ENCODE results near the gene SLC1A2. TPM values are rescaled to one million over a fixed set of nuclear protein-coding genes. Genes with fewer than 3 reads are reported as not detected.

The SLC1A2 gene
- total RNA-seq, 3 donors from 2014 or later: 0.32 to 23.7 (median 10.5) TPM

GRCh38 chr11:35414776-35415175 is 4.6 kb downstream of the SLC1A2 start:
- TF ChIP-seq POLR2AphosphoS5 (IDR thresholded peaks at IDR 0.05) (no peak), POLR2A (IDR thresholded peaks at IDR 0.05) (no peak), CTCF (IDR thresholded peaks at IDR 0.05) (no peak)
- no peak for DNase-seq (ENCODE audit: low spot score in 2 of 2)
- Histone ChIP-seq H3K9me3 (no peaks in the 10 kb centered on the region), H3K27me3 (peaks cover 4 to 25% of the 10 kb centered on the region in 2 donors), H3K36me3 (no peaks in the 10 kb centered on the region), H3K4me1 (no peaks in the 10 kb centered on the region), H3K4me3 (no peak overlapping the region), H3K27ac (no peak overlapping the region)
- intact Hi-C loops (cut with DNase I; ENCODE audit: low total_unique reads): loop anchor here (5.0 kb wide), 1 partner anchor 1552 kb away; no protein-coding TSS in a partner anchor

GRCh38 chr11:35414311-35414710 is 5.0 kb downstream of the SLC1A2 start:
- H3K4me1 ChIP-seq: no peaks in the 10 kb centered on the region
- no peak for DNase-seq (ENCODE audit: low spot score in 2 of 2)
- no peaks in the 10 kb centered on the region for H3K9me3 ChIP-seq
- intact Hi-C loops (cut with DNase I; ENCODE audit: low total_unique reads): loop anchor here (5.0 kb wide), 1 partner anchor 1552 kb away; no protein-coding TSS in a partner anchor
- no peak overlapping the region for H3K27ac ChIP-seq
- TF ChIP-seq POLR2AphosphoS5 (IDR thresholded peaks at IDR 0.05) (no peak), POLR2A (IDR thresholded peaks at IDR 0.05) (no peak), CTCF (IDR thresholded peaks at IDR 0.05) (no peak)
- H3K4me3 ChIP-seq: no peak overlapping the region
- no peaks in the 10 kb centered on the region for H3K36me3 ChIP-seq
- peaks cover 3 to 23% of the 10 kb centered on the region in 2 donors for H3K27me3 ChIP-seq

- TF ChIP-seq POLR2AphosphoS5 (IDR thresholded peaks at IDR 0.05) (no peak), POLR2A (IDR thresholded peaks at IDR 0.05) (no peak), CTCF (IDR thresholded peaks at IDR 0.05) (no peak)
- Histone ChIP-seq H3K4me3 (no peak overlapping the region), H3K27me3 (peaks cover 0 to 16% of the 10 kb centered on the region in 2 donors), H3K4me1 (no peaks in the 10 kb centered on the region), H3K36me3 (no peaks in the 10 kb centered on the region), H3K9me3 (no peaks in the 10 kb centered on the region), H3K27ac (no peak overlapping the region)
- intact Hi-C loops (cut with DNase I; ENCODE audit: low total_unique reads): loop anchor here (5.0 kb wide), 1 partner anchor 1551 kb away; no protein-coding TSS in a partner anchor
- DNase-seq (ENCODE audit: low spot score in 2 of 2): no peak
Observed at GRCh38 chr11:35413598-35413997, 5.8 kb downstream of the SLC1A2 start.

- intact Hi-C loops (cut with DNase I; ENCODE audit: low total_unique reads): loop anchor here (5.0 kb wide), 1 partner anchor 1550 kb away; no protein-coding TSS in a partner anchor
- TF ChIP-seq POLR2AphosphoS5 (IDR thresholded peaks at IDR 0.05) (no peak), POLR2A (IDR thresholded peaks at IDR 0.05) (no peak), CTCF (IDR thresholded peaks at IDR 0.05) (peak in 1 of 3 donors; percentile 15)
- Histone ChIP-seq H3K27ac (no peak overlapping the region), H3K36me3 (no peaks in the 10 kb centered on the region), H3K9me3 (no peaks in the 10 kb centered on the region), H3K4me1 (no peaks in the 10 kb centered on the region), H3K27me3 (peaks cover 0 to 4% of the 10 kb centered on the region in 2 donors), H3K4me3 (no peak overlapping the region)
- no peak for DNase-seq (ENCODE audit: low spot score in 2 of 2)
Observed at GRCh38 chr11:35412285-35412684, 7.1 kb downstream of the SLC1A2 start.

- intact Hi-C loops (cut with DNase I; ENCODE audit: low total_unique reads): no loop called here
- TF ChIP-seq POLR2AphosphoS5 (IDR thresholded peaks at IDR 0.05): no peak
- no peak for TF ChIP-seq CTCF (IDR thresholded peaks at IDR 0.05)
- TF ChIP-seq POLR2A (IDR thresholded peaks at IDR 0.05): no peak
- H3K27me3 ChIP-seq: no peaks in the 10 kb centered on the region
Observed at GRCh38 chr11:35407041-35407440, 12.3 kb downstream of the SLC1A2 start.

More at GRCh38 chr11:35407041-35407440, 12.3 kb downstream of the SLC1A2 start:
- no peak overlapping the region for H3K27ac ChIP-seq
- H3K4me3 ChIP-seq: no peak overlapping the region
- DNase-seq (ENCODE audit: low spot score in 2 of 2): no peak
- no peaks in the 10 kb centered on the region for H3K36me3 ChIP-seq
- no peaks in the 10 kb centered on the region for H3K9me3 ChIP-seq
- H3K4me1 ChIP-seq: no peaks in the 10 kb centered on the region

All from breast epithelium (tissue), 4 donors.